GM18508 (cell line): ENCODE measurements around the gene PRSS22.

ENCODE experiments used
- ATAC-seq: cut with Tn5 transposase; IDR thresholded peaks from one replicate; pipeline ENCODE4 v1.9.1; 2021; ENCODE audit warnings: moderate number of reproducible peaks; ENCODE audit not compliant: insufficient read depth, unreplicated experiment

The PRSS22 gene

DNA sequence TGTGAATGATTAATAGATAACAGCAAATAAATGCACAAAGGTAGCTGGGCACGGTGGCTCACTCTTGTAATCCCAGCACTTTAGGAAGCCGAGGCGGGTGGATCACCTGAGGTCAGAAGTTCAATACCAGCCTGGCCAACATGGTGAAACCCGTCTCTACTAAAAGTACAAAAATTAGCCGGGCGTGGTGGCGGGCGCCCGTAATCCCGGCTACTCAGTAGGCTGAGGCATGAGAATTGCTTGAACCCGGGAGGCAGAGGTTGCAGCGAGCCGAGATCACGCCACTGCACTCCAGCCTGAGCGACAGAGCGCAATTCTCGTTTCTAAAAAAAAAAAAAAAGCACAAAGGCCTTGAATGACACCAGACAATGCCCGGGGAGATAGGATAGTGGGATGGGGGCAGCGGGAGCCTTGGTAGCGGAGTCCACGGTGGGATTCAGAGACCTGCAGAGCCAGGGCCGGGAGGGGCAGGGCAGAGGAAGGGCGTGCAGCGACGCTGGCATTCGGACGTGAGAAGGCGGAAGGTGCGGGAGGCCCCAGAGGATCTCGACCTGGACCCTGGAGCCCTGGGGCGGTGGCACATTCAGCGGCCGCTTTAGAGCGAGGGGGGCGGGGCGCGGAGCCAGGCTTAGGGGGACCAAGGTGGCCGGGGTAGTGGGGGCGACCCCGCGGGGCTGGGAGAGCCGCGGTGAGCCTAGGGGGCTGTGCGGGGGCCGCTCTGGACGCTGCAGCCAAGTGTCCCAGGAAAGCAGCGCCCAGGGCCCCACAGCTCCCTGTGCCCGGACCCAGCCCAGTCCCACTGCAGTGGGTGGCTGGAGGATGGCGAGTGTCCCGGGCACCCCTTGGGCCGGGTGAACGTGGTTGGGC lies 24.0 kb upstream of the PRSS22 start:
- ATAC-seq = no peak

DNA sequence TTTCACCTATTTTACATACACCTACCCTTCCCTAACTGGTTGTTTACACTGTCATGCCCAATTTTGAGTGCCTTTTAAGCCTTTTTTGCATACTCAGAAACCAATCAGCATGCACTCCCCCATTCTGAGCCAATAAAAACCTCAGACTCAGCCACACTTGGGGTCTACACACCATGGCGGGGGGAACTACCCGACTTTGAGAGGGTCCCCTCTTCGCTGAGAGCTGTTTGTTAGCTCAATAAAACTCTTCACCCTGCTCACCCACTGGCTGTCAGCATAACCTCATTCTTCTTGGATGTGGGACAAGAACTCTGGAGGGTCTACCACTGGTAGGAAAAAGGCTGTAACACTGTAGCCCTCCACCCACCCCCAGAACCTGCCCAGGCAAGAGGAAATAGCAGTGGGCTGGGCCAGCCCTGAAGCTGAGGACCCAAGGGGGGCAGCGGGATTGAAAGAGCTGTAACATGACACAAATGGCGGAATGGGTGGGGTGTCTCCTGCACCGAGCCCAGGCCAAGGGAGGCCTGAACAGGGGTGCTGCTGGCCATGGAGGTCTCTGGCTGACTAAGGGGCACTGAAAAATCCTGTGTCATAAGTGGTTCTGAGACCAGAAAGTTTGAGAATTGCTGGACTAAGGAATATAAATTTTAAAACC lies 22.0 kb upstream of the PRSS22 start:
- no peak for ATAC-seq

DNA sequence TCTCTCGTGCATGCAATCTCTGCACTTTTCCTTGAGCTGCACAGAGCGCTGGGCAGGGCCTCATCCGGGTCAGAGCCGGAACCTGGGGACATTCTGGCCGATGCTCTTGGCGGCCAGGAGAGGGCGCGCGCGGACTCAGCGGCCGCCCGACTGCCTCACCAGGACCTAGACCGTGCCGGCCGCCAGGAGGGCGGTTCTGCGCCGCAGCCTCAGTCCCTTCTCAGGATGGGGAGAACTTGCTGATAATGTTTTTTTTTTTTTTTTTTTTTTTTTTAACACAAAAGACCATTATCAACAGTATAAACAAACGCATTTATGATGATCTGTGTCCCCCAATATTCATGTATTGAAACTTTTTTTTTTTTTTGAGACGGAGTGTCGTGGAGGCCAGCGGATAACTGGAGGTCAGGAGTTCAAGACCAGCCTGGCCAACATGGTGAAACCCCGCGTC lies 17.0 kb upstream of the PRSS22 start:
- ATAC-seq = no peak

DNA sequence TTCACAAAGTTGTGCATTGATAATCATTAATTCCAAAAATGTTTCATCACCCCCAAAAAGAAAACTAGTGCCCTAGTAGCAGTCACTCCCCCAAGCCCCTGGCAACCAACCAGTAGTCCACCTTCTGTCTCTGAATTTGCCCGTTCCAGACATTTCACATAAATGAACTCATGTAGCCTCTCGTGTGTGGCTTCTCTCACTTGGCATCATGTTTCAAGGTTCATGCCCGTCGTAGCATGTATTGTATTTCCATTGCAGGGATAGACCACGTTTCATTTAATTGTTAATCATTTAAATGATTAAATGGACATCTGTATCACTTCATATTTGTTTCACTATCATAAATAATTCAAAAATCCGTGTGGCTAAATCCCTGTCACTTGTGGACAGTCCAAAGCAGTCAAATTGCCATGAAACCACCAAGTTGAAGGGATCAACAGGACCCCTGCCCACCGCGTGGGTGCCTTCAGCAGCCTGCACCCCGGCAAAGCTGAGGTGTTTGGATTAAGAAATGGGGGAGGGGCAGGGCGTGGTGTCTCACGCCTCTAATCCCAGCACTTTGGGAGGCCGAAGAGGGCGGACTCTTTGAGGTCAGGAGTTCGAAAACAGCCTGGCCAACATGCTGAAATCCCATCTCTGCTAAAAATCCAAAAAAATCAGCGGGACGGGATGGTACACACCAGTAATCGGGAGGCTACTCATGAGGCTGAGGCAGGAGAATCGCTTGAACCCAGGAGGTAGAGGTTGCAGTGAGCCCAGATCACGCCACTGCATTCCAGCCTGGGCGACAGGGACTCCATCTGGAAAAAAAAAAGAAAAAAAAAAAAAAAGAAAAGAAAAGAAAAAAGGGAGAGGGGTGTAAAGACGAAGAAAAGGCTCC lies 16.3 kb upstream of the PRSS22 start:
- ATAC-seq = no peak

DNA sequence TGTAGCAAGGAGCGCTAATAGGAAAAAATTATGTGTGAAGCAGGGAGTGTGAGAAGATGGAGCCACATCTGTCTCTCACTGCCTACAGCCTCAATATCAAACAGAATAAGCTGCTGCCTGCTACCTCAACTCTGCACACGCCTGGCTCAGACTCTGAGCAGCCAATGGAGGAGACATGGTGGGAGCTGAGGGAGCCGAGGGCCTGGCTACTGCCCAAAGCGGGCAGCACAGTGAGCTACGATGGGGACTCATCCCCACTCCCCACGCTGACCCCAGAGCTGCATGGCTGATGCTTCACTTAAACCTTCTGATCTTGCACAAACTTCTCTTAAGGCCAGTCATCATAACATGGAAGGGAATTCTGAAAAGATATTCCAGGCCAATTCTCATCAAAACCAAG lies 14.0 kb upstream of the PRSS22 start:
- ATAC-seq = no peak

DNA sequence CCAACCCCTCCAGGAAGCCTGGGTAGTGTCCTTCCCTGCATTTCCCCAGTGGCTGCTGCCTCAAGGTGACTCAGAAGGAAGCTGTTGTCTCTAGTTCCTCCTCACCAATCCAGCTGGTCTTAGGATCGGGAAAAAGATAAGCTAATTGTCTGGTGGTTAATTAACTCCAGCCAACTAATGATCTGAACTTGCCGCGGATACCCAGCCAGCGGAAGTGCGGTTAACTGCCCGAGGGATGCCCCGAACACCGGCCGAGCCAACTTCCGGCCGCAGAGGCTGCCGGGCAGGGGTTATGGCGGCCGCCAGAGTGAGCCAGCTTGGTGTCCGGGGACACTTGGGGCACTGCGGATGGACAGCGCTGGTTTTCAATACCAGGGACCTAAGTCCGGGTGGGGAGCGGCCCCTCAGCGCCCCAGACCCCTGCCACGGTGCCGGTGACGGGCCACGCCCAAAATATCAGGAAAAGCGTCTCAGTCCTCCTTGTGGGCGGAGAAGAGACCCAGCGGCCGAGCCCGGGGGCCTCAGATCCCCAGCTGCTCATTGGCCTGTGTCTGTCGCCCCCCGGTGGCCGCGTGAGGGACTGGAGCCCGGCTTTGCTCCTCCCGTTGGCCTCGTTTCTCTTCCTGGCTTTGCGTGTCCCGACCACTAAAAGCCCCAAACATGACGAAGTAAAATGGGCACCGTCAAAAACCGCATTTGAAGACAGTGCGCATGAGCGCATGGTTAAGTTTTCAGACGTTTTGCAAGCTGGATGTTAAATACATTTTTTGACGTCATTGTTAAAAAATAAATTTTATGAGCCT lies 10.2 kb upstream of the PRSS22 start:
- peak; percentile 61 for ATAC-seq

DNA sequence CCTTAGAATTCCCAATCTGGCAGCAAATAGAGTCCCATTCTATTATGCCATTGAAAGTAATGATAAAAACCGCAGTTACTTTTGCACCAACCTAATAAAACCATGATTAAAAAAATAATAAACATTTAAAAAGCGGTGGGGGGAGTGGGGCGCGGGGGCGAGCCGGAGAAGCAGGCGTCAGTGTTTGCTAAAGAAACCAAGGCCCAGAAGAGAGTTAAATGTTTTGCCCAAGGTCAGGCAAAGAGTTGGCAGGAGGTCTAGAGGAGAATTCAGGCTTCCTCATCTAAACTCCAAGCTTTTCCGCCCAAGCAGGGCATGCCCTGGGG lies 9.7 kb upstream of the PRSS22 start:
- ATAC-seq = no peak

DNA sequence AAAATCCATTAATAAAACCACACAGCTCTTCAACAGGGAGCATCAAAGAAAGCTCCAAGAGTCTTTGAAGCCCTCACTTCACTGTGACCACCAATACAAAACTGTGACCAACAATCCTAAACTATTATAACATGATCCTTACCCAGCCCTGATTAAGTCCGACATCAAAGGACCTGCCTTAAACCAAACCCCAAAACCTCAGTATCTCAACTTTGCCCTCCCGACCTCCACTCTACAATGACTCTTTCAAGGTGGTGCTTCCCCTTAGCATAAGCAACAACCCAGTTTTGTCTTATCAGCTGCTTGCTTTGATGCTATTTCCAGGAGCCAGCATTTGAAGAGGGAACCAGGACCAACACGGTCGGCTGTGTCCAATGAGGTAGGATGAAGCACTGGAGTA lies 8.5 kb upstream of the PRSS22 start:
- ATAC-seq = no peak

DNA sequence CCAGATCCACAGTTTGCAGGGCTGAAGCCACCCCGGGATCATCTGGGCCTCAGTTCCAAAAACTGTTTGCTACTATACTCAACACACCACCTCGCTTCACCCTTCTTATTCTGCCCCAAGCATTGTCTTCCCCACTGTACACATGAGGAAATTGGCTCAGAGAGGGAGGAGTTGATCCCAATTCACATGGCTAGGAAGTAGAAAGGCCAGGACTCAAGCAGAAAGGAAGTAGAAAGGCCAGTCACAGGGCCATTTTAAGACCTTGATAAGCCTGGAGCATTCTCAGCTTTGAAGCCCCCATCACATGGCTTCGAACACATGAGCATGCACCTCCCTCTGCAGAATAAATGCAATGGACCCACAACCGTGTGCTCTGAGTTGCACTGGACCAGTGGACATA lies 7.7 kb upstream of the PRSS22 start:
- no peak for ATAC-seq

DNA sequence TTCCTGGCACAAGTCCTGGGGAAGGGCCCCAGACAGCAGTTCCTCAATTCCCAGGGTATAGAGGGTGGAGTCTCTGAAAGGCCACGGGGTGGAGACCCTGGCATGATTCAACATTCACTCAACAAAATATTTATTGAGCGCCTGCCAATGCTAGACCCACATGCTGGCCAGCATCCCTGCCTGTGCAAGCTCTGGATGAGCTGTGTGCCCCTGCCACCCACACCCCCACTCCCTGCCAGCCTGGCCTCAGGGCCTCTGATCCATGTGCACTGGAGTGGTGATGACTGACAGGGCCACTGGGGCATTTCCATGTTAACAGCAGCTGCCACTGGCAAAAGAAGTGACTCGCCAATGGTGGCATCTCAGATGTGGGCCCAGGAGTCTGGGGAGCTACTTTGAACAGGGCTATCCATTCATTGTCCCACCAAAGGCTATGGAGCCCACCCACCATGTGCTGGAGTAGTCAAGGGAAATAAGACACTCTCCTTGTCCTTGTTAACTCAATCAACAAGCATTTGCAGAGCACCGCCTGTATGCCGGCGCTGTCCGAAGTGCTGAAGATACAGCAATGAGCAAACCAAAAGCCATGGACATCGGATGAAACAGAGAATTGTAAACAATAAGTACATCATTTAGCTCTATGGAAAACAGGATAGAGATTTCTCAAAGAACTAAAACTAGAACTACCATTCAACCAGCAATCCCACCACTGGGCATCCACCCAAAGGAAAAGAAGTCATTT lies 3.0 kb upstream of the PRSS22 start:
- no peak for ATAC-seq

DNA sequence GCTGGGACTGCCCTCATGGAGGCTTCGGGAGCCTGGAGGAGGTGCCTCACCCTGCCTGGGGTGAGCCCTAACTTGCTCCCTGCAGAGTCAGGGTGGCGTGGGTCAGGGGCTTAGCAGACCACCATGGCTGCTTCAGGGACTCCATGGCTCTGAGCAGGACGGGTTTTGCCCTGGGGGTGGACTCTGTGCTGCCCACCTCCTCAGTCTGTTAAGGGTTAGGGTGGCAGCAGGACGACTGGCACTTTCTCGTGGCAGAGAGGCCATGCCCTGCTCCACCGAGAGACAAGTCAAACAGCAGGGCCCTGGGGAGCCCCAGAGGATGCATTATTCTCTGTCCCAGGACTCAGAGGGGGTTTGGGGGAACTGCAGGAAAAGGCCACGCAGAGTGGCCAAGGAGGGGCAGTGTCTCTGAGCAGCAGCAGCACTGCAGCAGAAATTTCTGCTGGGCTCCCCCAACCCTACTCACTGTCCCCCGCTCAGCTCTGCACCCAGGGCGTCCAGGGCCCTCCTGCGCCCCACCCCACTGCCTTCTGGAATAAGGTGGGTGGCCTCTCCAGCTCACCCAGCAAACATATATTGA lies 1.8 kb upstream of the PRSS22 start:
- ATAC-seq = no peak

DNA sequence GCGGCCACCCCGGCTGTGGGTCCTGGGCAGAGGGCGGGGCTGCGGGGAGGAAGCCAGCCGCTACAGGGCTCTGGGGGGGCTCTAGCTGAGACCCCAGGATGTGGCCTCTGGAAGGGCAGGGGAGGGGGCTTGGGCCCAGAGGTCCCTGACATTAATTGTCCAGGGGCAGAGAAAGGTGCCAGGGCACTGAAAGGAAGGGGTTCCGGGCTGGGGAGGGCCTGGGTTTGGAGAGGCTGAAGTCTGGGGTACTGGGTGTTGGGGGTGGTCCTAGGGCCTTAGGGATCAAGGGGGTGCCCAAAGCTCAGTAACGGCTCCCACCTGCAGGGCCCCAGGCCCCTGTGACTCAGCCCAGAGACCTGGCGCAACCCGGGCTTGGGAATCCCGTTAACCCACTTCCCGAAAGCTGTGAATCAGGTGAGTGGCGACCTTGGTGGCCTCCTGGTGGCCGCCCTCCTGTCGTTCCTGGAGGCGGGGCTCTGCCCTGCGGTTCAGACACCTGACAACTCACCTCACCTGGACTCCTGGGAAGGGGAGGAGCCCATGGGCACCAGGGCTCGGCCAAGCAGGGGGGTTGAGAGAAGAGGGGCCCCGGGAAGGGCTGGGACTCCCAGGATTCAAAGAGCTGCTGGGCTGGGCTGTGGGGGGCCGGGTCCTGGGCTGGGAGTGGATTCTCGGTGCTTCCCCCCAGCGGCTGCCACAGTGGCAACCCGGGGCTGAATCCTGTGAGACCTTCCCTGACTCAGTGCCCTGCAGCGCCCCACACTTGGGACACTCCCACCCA lies 465 bp upstream of the PRSS22 start:
- no peak for ATAC-seq

DNA sequence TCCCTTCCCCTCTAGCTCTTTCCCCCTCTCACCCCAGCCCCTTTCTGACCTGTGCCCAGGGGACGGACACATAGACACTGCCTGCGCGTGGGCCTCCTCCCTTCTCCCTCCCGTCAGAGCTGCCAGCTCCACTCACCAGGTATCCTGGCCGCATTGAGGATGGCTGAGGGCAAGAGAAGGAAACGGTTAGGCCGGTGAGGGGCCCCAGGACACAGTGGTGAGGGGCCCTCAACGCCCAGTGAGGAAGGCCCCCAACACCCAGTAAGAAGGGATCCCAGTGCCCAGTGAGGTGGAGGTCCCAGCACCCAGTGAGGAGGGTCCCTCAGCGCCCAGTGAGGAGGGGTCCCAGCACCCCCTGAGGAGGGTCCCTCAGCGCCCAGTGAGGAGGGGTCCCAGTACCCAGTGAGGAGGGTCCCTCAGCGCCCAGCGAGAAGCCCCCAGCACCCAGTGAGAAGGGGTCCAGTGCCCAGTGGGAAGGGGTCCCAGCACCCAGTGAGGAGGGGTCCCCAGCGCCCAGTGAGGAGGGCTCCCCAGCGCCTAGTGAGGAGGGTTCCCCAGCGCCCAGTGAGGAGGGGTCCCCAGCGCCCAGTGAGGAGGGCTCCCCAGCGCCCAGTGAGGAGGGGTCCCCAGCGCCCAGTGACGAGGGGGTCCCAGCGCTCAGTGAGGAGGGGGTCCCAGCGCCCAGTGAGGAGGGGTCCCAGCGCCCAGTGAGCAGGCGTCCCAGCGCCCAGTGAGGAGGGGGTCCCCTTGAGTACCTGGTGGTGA lies 1.1 kb downstream of the PRSS22 start:
- no peak for ATAC-seq

DNA sequence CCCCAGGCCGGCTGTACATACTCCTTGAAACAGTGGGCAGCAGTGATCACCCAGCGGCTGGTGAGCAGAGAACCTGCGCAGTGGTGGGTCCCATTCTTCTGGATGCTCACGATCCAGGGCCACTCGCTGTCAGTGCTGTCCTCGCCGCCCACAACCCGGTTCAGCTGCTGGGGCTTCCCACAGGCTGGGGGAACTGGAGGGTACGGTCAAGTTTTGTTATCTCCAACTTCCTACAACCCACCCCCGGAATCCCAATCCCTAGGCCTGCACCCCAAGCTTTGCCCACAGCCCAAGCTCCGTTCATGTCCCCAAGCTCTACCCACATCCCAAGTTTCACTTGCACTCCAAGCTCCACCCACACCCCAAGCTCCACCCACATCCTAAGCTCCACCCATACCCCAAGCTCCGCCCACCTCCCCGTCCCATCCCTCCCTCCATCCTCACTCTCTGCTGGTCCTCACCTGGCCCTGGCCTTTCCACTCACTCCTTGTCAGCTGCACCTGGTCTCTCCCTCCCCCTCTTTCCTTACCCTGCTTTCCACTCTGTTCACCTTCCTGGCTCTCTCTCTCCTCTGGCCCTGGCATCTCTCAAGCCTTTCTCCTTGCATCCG lies 1.8 kb downstream of the PRSS22 start:
- no peak for ATAC-seq

DNA sequence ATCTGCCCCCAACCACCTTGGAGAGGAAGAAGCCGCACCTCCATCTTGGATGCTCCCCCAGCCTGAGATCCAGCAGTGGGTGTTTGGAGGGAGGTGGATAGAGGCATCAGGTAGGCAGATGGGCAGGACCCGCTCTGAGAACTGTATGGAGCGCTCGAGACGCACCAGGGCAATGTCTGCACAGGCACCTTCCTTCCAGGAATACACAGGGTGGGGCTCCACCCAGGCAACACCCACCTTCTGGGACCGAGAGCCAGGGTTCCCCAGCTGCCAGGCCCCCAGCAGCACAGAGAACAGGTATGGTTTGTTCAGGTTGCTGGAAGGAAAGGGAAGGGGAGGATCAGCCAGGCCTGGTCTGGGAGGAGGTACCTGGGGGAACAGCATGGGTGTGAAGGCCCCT lies 2.4 kb downstream of the PRSS22 start:
- no peak for ATAC-seq

DNA sequence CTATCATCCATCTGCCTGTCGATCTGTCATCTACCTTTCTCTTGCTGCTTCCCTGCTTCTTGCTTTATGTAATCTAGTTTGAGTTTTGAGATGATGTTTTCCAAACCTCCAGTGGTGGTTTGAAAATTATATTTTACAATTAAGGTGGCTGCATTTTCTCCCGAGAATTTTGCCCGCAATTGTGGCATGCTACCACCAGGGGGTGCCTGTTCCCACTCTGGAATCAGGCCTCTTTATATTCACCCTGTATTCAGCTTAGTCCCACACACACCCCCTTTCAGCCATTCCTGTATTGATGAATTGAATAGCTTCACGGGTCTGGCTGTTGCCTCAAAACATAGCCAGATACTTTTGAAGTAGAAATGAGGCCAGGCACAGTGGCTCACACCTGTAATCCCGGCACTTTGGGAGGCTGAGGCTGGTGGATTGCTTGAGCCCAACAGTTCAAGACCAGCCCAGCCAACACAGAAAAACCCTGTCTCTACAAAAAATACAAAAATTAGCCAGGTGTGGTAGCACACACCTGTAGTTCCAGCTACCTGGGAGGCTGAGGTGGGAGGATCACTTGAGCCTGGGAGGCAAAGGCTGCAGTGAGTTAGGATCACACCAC lies 3.2 kb downstream of the PRSS22 start:
- ATAC-seq = no peak

DNA sequence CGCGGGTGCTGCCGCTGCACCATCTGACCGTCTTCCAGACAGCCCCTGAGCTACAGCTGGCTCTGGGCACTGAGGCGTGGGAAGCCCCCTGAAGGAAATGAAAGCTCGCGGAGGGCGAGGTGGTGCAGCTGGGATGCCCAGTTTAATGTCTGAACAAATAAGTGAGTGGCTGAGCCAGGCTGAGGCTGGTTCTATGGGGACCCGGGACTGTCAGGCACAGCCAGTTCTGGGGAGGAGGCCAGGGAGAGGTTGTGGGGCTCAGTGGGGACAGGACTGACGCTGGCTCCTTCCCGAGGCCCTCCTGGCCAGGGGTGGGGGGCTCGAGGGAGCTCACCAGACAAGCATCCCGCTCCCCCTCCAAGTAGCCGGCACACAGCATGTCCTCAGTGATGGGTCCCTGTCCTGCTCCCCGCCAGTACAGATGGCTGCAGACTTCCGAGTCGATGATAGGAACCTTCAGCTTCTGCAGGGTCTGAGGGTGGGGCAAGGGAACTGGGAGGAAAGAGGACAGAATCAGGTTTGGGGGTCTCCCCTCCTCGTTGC lies 4.4 kb downstream of the PRSS22 start:
- no peak for ATAC-seq
